Small intestine (tissue), 7 donors: ENCODE results near the gene CARS2. TPM values are rescaled to one million over a fixed set of nuclear protein-coding genes. Genes with fewer than 3 reads are reported as not detected.
"Not testable (repeated sequence)": the region's sequence is repeated elsewhere in the genome, so short reads cannot be mapped to it uniquely, and the experiment has no call there.

Source experiments
- DNase-seq, 2 donors: peaks; one replicate each; pipeline versions ENCODE4 v3.0.0 to v3.0.0-alpha.2; 2013
- FAIRE-seq: peaks from 2 replicates; lab custom pipeline; 2012; peaks lifted over from hg19 to GRCh38; lab: Jason Lieb, UNC
- H3K27ac ChIP-seq, 3 donors: one replicate each; pipeline ENCODE4 v1.5.1; 2013; ENCODE audit warnings: low read length in 2 of 3, mild to moderate bottlenecking in 2 of 3, control low read depth in 1 of 3, inconsistent platforms in 1 of 3, low read depth in 1 of 3, moderate library complexity in 1 of 3
- H3K27me3 ChIP-seq, 3 donors: one replicate each; pipeline ENCODE4 v1.6.1; 2013; ENCODE audit warnings: low read length in 3 of 3, inconsistent platforms in 1 of 3; ENCODE audit not compliant: control insufficient read depth in 3 of 3, insufficient read depth in 3 of 3
- H3K36me3 ChIP-seq, 3 donors: one replicate each; pipeline ENCODE4 v1.6.1; 2013; ENCODE audit warnings: low read length in 3 of 3, inconsistent platforms in 1 of 3, low read depth in 1 of 3, mild to moderate bottlenecking in 1 of 3, moderate library complexity in 1 of 3; ENCODE audit not compliant: control insufficient read depth in 3 of 3, insufficient read depth in 2 of 3
- H3K4me1 ChIP-seq, 3 donors: one replicate each; pipeline ENCODE4 v1.6.1; 2013; ENCODE audit warnings: low read length in 2 of 3, inconsistent platforms in 1 of 3, low read depth in 1 of 3, mild to moderate bottlenecking in 1 of 3, moderate library complexity in 1 of 3; ENCODE audit not compliant: control insufficient read depth in 3 of 3, insufficient read depth in 2 of 3
- H3K4me3 ChIP-seq, 3 donors: one replicate each; pipeline ENCODE4 v1.5.1; 2013; ENCODE audit warnings: low read length in 3 of 3, control low read depth in 1 of 3, inconsistent platforms in 1 of 3, low read depth in 1 of 3, mild to moderate bottlenecking in 1 of 3, moderate library complexity in 1 of 3
- H3K9me3 ChIP-seq, 2 donors: one replicate each; pipeline ENCODE4 v1.6.1; 2013; ENCODE audit warnings: low read depth in 1 of 2, low read length in 1 of 2; ENCODE audit not compliant: control insufficient read depth in 2 of 2, insufficient read depth in 1 of 2
- WGBS, 3 donors: extraction: QIAGEN DNeasy Blood & Tissue Kit; methylation state at CpG; one replicate each; pipeline ENCODE4 v1.1.7; 2013; 5-methylcytosine and 5-hydroxymethylcytosine counted together
- polyA plus RNA-seq, 4 donors: library from polyadenylated mRNA; stranded (reverse) in 3 of 4; unstranded in 1 of 4; fragments of 200-250 nt in 3 of 4; fragments of 120-200 nt in 1 of 4; gene quantifications; one replicate each; pipeline versions ENCODE4 v1.2.1 to v1.2.3, GENCODE V29; 2013
- donor health status: healthy with polysubstance abuse.
- donor health status: control.
- donor health status: control.
- donor health status: Bipolar disorder and iron deficiency.
- donor health status: healthy.

The CARS2 gene
- polyA plus RNA-seq, 4 donors = 69.7 to 107 (median 84.9) TPM

DNA sequence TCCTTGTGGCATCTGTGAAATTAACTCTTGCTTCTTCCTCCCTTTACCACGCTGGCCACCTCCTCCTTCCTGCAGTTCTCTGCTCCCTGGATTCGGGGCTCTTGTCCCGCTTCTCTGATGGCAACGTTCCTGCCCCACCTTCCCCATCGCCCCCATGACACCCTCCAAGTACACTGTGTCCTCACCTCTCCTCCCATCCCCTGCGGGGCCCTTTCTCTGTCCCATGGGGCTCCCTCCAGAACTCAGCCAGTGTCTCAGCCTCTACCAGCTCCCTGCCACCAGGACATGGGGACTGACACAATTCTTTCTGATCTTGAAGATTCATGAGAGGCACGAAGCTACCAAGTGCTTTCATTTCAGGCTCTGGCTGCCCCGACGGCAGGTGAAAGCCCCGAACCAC lies 9.1 kb downstream of the CARS2 start:
- Histone ChIP-seq H3K27ac (no peak overlapping the region), H3K4me3 (no peak overlapping the region), H3K9me3 (no peaks in the 10 kb centered on the region), H3K4me1 (no peaks in the 10 kb centered on the region), H3K27me3 (no peaks in the 10 kb centered on the region), H3K36me3 (peaks cover 10 to 63% (median 20%) of the 10 kb centered on the region in 3 donors)
- FAIRE-seq (no peak), DNase-seq (no peak)
- 91 to 93% (median 91%) methylated on average over 10 of the region's 10 CpGs for WGBS, 3 donors

GRCh38 chr13:110695774-110696173 lies 10.1 kb downstream of the CARS2 start:
- FAIRE-seq, H3K27me3 ChIP-seq, H3K27ac ChIP-seq, H3K4me3 ChIP-seq, DNase-seq, H3K9me3 ChIP-seq, H3K4me1 ChIP-seq: not testable (repeated sequence)
- WGBS, 3 donors = 86 to 90% (median 90%) methylated on average over 7 of the region's 7 CpGs
- peaks cover 8 to 61% (median 17%) of the 10 kb centered on the region in 3 donors for H3K36me3 ChIP-seq

DNA sequence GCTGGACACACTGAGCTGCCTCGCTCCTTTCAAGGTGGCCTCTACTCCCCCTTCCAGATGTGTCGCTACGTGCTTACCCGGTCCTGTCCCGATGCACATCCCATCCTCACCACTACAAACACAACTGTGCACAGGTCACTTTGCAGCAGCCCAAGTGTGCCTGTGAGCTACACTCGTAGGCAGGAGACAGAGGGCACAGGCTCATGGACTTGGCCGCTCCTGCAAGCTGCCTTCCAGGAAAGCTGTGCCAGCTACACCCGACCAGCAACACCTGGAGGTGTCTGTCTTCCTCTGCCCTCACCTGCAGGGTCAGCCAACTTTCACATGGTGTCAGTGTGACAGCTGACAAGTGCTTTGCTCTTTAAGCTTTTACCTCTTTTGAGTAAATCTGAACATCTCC lies 15.4 kb downstream of the CARS2 start:
- 54 to 79% (median 58%) methylated on average over 8 of the region's 8 CpGs for WGBS, 3 donors
- DNase-seq = peak in 1 of 2 donors; percentile 12
- Histone ChIP-seq H3K9me3 (no peaks in the 10 kb centered on the region), H3K4me3 (no peak overlapping the region), H3K27ac (no peak overlapping the region), H3K4me1 (peaks cover 0 to 3% (median 0%) of the 10 kb centered on the region in 3 donors), H3K27me3 (no peaks in the 10 kb centered on the region), H3K36me3 (peaks cover 4 to 62% (median 7%) of the 10 kb centered on the region in 3 donors)
- no peak for FAIRE-seq

GRCh38 chr13:110689711-110690110 lies 16.2 kb downstream of the CARS2 start:
- WGBS, 3 donors = 91 to 95% (median 95%) methylated on average over 12 of the region's 12 CpGs
- H3K4me1 ChIP-seq = peaks cover 0 to 7% (median 0%) of the 10 kb centered on the region in 3 donors
- H3K9me3 ChIP-seq = no peaks in the 10 kb centered on the region
- no peak for FAIRE-seq
- H3K4me3 ChIP-seq = no peak overlapping the region
- DNase-seq = no peak
- H3K36me3 ChIP-seq = peaks cover under 1 to 62% (median 7%) of the 10 kb centered on the region in 3 donors
- H3K27ac ChIP-seq = no peak overlapping the region
- H3K27me3 ChIP-seq = no peaks in the 10 kb centered on the region

DNA sequence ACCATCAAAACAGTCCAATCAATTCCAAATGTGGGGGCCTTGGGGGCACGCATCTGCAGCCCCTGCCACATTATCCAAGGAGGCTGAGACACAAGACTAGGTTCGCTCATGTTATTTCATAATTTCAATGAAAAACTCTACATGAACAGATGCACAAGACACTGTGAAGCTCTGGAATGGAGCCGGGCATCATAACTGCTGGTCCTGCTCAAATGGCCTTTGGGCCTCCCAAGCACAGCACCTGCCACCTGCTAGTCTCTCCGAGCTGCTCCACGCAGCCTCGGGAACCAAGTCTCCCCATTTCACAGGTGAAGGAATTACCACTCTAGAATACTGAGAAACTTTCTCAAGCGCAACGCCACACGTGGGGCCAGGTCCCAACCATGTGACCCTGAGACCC lies 16.9 kb downstream of the CARS2 start:
- Histone ChIP-seq H3K9me3 (no peaks in the 10 kb centered on the region), H3K4me3 (no peak overlapping the region), H3K27me3 (no peaks in the 10 kb centered on the region), H3K27ac (no peak overlapping the region), H3K4me1 (peaks cover 0 to 13% (median 4%) of the 10 kb centered on the region in 3 donors), H3K36me3 (peaks cover 0 to 63% (median 8%) of the 10 kb centered on the region in 3 donors)
- 90 to 91% (median 91%) methylated on average over 9 of the region's 9 CpGs for WGBS, 3 donors
- DNase-seq (no peak), FAIRE-seq (no peak)

- no peaks in the 10 kb centered on the region for H3K27me3 ChIP-seq
- H3K27ac ChIP-seq = no peak overlapping the region
- WGBS, 3 donors = 94 to 95% (median 95%) methylated on average over 16 of the region's 16 CpGs
- DNase-seq (no peak), FAIRE-seq (no peak)
- H3K4me3 ChIP-seq = no peak overlapping the region
- no peaks in the 10 kb centered on the region for H3K9me3 ChIP-seq
- peaks cover 0 to 62% (median 6%) of the 10 kb centered on the region in 3 donors for H3K36me3 ChIP-seq
- H3K4me1 ChIP-seq = peaks cover 0 to 19% (median 7%) of the 10 kb centered on the region in 3 donors
These were observed 18.2 kb downstream of the CARS2 start for GRCh38 chr13:110687736-110688135.

- peaks cover 2 to 71% (median 8%) of the 10 kb centered on the region in 3 donors for H3K36me3 ChIP-seq
- no peaks in the 10 kb centered on the region for H3K9me3 ChIP-seq
- FAIRE-seq = no peak
- H3K27ac ChIP-seq = peak overlapping the region in 2 of 3 donors; percentile 33 to 89
- no peaks in the 10 kb centered on the region for H3K27me3 ChIP-seq
- WGBS, 3 donors = 67 to 74% (median 73%) methylated on average over 11 of the region's 11 CpGs
- H3K4me3 ChIP-seq = no peak overlapping the region
- peaks cover 0 to 19% (median 7%) of the 10 kb centered on the region in 3 donors for H3K4me1 ChIP-seq
- peak; percentile 68 to 71 for DNase-seq
These were observed 20.5 kb downstream of the CARS2 start for GRCh38 chr13:110685305-110686020.

DNA sequence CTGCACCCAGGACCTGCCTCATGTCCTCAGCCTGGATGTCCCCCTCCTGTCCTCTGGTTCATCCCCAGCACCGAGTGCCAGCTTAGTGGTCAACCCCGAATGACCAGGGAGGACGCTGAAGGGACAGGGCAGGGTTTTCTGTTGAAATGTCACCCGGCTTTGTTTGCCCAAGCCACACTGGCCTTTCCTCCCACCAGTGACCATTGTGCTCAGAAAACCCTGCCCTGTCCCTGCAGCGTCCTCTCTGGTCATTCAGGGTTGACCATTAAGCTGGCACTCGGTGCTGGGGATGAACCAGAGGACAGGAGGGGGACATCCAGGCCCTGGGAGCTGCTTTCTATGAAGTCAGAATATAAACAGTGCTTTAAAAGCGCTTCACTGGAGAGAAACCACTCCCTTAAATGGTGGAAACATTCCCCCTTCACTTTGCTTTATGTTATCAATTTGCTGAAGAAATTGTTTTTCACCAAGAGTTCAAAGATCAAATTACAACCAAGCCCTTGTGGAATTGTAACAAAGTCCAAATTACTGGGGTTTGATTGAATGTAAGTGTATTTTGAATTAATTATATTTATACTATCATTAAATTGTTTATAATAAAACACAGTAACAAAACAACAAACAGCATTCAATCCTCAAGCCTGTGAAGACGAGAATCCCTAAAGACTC lies 21.4 kb downstream of the CARS2 start:
- 53 to 67% (median 66%) methylated on average over 8 of the region's 8 CpGs for WGBS, 3 donors
- H3K27ac ChIP-seq = peak overlapping the region; percentile 68 to 89 (median 71)
- H3K4me3 ChIP-seq = no peak overlapping the region
- no peak for FAIRE-seq
- peaks cover 2 to 72% (median 8%) of the 10 kb centered on the region in 3 donors for H3K36me3 ChIP-seq
- H3K27me3 ChIP-seq = no peaks in the 10 kb centered on the region
- H3K4me1 ChIP-seq = peaks cover 0 to 19% (median 7%) of the 10 kb centered on the region in 3 donors
- H3K9me3 ChIP-seq = no peaks in the 10 kb centered on the region
- DNase-seq = peak; percentile 50 to 66
